DND-41 (cell line): ENCODE results near the gene SYNE3.

ENCODE experiments used
- CTCF ChIP-seq: IDR thresholded peaks from 2 replicates; pipeline ENCODE4 v1.5.1; 2012; ENCODE audit warnings: borderline replicate concordance, low read length, moderate library complexity, mild to moderate bottlenecking; ENCODE audit not compliant: poor library complexity, severe bottlenecking; ENCODE audit errors: extremely low read depth
- EZH2 ChIP-seq: IDR thresholded peaks from 3 replicates; pipeline ENCODE4 v1.6.1; 2012; ENCODE audit warnings: borderline replicate concordance, low read depth, mild to moderate bottlenecking, moderate library complexity, low read length, inconsistent platforms; ENCODE audit not compliant: severe bottlenecking

GRCh38 chr14:95531969-95532368 lies 15.5 kb upstream of the SYNE3 start:
- TF ChIP-seq CTCF: no peak
- TF ChIP-seq EZH2: no peak
